HG03457 (cell line): Measurements from ENCODE around the gene GOT1.
A peak's percentile ranks its signal among the peaks of the same experiment; 100 is the strongest.

ENCODE experiments used
- ATAC-seq: cut with Tn5 transposase; IDR thresholded peaks from one replicate; pipeline ENCODE4 v1.9.1; 2021; ENCODE audit warnings: moderate number of reproducible peaks; ENCODE audit not compliant: unreplicated experiment

The GOT1 gene

DNA sequence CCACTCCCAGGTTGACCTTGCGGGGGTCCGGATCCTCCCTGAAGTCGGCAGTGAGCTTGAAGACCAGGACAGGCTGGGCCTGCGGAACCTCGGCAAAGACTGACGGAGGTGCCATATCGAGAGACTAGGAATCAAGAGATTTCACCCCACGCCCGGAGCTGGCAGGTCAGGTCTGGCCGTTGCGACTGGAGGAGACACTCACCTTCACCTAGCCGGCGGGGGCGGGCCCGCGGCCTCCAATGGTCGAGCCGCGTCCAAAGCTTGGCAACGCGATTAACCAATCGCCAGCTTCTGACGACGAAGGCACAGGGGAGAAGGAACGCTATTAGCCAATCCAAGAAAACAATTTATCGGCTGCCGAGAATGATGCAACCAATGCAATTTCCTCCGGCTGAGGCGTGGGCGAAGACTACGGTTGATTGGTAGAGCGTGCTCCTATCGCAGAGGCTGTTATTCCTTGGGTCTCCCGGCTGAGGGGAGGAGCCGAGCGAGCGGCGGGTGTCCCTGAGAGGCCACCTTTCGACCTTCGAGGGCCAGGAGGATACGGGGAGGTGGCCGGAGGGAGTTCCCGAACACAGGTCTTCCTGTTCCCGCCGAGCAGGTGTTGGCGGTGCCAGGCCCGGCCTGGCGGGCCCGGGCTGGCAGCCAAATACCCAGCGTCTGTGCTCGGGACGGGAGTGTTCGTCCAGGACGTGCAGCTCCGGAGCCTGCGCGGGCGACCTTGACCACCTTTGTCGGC lies at the start of gene GOT1:
GOT1 (minus strand) TSS at position 174 of the 739 bp plus-strand sequence; CDS start at position 115, 59 bp downstream.
- ATAC-seq: peak; percentile 91

DNA sequence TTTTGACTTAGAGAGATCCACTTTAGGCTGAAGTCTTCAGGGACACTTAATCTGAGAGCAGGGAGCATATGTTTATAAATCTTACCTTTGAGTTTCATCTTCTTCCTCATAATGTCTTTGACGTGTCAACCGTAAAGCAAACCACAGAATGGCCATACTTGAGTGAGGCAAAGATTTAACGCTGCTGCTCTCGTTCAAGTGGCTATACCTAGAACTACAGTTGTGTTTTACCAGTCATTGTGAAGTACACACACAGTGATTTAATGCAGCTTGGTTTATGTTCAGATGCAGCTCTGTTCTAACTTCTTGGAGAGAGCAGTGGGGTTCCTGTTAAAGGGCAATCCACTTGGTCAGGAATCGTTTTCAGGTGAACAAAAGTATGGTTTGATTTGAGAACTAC lies 39.9 kb upstream of the GOT1 start:
- ATAC-seq: no peak

DNA sequence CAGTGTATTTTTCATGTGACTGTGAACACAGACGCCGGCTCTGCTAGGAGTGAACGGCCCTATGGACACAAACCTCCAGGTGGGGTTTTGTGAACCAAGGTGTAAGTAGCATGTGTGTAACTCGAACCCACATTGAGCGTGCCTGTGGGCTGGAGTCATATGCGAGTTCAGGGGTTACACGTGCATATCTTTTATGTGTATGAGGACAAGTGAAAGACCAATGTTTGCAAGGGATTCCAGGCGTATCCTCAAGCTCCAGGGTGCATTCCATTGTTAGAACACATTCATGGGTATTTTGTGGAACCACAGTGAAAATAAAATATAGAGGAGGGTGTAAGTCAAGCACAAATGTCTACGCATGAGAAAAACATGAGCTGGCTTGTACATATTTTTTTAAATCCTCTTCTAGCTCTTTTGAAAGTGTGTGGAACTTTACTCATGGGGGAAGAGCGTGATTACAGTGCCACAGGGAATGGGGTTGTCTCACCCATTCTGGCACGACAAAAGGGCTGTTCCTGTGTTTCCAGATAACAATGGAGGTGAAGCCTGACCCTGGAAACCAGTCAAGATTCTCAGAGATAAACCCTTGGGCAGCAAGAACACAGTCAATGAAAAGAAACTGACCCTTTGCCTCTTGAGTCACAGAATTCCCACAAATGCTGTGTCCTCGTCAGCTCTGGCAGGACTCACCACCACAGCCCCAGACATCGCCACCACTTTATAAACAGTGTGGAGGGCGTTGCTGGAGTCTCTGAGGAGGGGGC lies 37.0 kb upstream of the GOT1 start:
- ATAC-seq: no peak

DNA sequence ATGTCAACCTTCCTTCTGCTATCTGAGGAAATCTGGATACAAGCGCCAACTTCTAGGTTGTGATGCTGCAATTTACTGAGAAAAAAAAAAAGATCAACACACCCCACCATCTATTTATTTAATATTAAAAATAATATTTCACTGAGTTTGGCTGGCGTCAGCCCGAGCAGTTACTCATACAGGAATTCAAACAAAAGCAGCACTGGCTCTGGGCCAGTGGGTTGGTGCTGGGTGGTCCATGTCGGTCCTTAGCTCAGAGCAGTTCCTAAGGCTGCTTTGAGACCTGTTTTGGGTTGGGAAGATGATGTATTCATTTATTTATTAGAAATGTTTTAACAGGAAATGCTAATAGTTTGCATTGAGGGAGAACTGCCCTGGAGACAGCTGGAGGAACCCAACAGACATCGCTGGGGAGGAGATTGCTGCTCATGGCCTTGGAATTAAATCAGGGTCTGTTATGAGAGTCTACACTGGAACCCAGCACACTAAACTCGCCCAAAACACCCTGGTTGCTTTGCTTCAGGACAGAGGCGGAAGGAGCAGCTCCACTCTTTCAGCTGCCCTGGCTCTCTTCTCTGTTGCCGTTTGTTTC lies 36.3 kb upstream of the GOT1 start:
- no peak for ATAC-seq

DNA sequence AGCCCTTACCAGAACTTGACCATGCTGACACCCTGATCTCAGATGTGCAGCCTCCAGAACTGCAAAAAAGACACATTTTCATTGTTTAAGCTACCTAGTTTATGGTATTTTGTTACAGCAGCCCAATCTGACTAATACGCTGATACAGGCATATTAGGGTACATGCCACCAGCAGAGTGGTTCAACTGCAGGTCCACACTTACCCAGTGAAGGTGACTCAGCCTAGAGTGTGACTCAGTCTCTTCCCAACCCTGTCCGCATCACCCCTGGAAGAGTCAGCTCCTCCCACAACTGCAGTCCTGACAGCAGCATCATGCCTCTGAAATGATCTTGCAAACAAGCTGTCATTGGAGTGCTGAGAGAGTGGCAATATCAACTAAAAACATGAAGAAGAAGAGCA lies 30.8 kb upstream of the GOT1 start:
- ATAC-seq: no peak

DNA sequence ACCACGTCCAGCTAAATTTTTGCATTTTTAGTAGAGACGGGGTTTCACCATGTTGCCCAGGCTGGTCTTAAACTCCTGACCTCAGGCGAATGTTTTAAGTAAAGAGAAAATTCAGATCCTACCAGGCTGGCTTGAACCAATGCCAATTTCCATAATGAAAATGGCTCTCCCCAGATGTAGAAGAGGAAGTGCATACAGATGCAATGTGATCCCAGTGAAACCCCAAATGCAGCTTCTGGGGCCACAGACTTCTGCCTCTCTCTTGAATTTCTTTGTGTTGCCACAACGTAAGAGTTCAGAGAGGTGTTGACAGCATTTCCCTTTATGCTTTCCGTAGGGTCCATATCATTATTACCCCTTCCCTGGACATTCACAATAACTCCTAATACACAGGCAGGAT lies 29.6 kb upstream of the GOT1 start:
- no peak for ATAC-seq

DNA sequence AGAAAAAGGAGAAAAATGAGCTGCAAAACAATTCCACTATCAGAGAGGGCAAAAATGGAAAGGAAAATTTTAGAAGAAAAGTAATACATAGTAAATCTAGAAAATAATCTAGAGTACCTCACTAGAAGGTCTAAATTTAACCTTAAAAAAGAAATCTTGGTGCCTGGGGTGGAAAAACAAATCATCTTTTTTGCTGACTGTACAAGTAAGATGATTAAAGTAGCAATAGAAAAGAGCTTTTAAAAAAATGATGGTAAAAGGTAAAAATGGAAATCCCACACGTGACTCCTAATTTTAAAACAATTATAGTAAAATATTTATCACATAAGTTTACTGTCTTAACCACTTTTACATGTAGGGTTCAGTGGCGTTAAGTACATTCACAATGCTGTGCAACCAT lies 28.8 kb upstream of the GOT1 start:
- ATAC-seq: no peak

DNA sequence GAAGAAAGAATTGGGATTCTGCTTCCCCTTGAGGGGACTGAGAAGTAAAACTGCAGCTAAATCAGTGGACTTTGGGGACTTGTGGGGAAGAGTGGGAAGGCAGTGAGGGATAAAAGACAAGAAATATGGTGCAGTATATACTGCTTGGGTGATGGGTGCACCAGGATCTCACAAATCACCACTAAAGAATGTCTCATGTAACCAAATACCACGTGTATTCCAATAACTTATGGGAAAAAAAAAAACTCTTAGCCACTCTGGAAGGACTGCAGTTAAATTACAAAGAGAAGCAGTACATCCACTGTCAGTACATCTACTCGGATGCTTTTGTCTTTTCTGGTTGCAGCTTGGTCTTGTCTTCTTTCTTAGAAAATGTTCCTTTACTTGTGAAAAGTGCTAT lies 27.4 kb upstream of the GOT1 start:
- ATAC-seq: no peak

DNA sequence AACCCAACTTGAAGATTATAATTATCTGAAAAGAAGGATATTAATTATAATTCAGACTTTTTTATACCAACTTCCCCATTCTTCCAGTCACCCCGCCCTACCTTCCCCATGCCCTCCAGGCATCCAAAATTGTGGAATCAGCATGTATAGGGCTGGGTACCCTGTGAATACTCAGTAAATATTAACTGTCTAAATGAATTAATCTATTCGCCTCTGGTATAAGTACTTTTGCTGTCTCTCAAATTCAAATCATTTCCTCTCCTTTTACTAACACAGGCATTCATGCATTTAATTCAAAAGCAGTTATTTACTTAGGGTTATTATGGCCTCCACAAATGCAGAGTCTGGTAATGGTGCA lies 26.5 kb upstream of the GOT1 start:
- ATAC-seq: no peak

DNA sequence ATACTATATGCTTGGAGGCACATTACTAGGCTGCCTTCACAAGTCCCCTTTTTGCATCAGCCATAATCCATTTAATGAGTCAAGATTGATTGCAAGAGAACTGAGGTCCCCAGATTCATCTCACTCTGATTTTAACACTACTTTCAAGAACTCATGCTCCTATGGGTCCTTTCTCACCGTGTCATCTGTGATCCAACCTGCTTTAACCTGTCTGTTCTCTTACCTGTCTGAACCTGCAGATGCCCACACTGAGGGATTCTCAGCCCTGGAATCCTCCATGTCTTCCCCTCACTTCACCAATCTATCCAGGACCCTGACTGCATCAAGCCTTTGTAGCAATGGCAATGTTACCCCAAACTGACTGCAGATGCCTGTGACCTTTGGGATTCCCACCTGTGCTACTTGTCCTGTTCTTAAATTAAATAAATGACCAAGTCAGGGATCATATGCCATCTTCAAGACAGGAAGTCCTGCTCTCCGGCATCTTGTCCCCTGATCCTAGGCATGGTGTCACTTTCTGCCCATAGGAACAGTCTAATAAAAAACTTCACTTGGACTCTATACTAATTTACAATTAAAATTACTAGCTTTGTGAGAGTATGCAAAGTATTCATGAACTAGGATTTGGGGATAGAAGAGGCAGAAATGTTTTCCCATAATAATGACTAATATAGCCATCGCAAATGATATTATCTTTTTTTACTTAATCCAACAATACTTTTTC lies 25.9 kb upstream of the GOT1 start:
- no peak for ATAC-seq

DNA sequence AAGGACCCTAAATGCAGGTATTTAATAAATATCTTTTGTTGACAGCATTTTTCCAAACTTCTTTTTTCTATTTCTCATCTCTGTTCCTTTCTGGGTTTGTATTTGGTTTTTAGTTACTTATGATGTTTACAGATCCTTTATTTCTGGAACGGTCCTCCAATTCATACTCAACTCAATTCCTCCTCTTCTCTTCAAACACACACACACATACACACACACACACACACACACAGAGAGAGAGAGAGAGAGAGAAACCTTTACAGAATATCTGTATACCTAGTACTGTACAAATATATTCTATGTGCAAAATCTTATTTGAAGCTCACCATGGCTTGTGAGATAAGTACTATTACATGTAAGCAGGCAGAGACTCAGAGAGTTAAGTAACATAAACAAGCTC lies 21.6 kb upstream of the GOT1 start:
- ATAC-seq: no peak

DNA sequence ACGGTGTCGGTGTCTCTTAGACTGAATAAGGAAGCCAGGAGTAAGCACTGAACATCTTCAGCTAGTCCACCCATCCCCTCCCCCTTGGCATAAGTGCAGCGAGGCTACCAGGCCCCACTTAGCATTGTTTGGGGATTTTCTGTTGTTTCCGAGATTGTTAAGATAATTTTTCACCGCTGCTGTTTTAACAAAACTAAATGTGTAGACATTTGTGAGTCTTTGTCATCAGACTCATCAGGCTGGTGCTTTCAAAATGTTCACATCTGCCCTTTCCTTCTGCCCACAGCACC lies 21.0 kb upstream of the GOT1 start:
- ATAC-seq: no peak

DNA sequence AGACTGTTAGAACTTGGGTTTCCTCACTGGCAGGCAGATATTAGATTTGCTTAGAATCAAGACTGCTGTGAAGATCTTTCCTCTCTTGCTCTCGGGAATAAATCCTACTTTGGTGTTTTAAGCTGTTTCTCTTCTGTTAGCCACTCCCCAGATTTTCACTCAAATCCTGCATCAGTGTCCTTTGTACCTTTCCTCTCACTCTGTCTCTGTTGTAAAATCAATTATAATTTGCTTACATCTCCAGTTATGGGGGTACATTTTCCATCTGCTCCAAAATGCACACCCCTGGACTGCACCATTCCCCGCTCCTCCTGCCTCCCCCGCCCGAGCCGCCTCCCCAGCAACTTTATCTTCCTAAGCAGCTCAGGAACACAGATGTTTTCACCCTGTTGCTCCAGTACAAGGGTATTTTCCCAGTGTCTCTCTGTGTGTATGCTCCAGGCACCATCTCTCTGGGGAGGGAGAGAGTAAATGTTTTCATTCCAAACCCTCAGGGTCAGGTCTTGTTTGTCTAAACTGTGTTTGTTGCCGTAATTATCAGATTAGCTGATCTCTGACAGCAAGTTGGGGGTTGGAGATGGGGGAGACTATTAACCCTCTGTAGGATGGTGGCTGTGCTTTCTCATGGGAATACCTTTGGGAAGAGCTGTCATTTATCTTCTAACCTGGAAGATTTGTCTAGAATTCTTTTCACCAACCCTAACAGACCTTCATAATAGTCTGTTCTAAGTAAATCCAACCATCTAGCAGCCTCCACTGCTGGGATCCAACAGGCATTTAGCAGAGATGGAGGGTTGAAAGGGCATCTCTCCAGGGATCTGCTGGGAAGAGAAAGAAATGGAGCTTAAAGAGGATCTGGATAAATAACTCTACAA lies 20.4 kb upstream of the GOT1 start:
- no peak for ATAC-seq

DNA sequence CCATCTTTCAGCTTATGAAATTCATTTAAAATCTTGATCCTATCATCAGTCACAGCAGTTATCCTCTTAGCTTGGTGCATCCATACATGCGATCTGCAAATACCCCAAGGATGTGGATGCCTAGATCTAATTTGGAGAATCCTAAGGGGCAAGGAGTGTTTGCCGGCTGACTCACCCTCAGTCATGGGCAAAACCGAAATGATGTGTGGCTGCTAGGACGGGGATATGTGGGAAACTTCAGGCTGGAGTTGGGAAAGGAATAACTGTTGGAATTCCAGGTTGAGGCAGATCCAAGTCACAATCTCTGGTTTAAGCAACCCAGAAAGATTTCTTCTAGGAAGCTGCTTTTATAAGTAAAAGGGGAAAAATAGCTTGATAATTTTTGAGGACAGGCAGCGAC lies 19.7 kb upstream of the GOT1 start:
- no peak for ATAC-seq

DNA sequence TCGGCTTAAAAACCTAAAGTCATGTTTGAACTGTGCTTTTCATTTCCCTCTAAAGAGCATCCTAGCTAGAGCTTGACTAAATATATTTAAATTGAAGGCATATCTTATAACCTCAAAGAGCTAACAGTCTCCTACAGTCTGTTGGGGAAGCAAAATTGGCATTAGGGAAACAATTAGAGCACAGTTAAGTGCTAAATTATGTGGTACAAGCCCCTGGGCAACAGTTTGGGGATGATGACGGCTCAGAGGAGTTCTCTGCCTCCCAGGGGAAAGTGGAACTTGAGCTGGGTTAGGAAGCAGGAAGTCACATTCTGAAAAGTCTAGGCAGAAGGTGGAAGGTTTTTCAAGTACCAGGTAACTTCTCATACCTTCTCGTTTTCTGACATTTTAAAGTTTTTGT lies 18.6 kb upstream of the GOT1 start:
- ATAC-seq: no peak

DNA sequence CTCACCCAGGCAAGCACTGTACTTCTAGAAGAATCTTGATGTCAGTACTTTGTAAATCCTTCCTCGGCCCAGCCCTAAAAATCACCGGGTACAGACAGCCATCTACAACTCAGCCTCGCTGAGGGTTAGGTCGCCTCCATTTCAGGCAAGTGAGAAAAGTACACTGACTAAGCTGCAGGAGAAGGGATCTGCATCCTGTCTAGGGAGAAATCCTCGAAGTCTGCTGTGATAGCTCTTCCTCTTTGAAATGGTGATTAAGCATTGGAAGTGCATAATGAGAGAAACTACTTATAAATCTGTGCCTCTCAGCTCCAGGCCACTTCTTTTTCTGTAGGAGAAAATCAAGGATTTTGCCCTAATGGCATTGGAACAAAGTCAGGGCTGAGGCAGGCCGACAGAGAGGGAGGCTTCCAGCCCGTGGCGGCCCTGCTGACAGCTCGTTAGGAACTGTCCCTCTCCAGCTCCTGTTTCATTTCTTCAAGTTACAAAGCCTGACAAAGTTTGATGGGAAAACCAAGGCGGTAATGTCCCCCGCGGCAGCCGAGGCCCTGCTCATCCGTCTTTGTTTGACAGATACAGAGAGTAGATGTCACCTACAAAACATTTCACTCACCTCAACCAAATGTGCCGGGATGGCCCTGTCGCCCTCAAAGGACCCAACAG lies 14.1 kb upstream of the GOT1 start:
- ATAC-seq: no peak

DNA sequence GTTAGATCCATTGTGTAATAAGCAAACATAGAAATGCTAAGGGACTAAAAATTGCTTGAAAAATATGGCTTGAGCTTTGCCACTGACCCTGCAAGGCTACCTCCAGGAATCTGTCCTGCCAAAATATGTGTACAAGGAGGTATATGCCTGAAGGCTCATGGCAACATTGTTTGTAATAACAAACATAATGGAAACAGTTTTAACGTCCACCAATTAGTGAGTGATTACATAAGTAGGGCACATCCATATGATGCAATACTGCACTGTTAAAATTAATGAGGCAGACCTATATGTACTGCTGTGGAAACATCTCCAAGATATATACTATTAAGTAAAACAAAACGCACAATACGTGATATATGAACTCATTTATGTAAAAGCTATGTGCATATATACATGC lies 13.1 kb upstream of the GOT1 start:
- ATAC-seq: no peak

DNA sequence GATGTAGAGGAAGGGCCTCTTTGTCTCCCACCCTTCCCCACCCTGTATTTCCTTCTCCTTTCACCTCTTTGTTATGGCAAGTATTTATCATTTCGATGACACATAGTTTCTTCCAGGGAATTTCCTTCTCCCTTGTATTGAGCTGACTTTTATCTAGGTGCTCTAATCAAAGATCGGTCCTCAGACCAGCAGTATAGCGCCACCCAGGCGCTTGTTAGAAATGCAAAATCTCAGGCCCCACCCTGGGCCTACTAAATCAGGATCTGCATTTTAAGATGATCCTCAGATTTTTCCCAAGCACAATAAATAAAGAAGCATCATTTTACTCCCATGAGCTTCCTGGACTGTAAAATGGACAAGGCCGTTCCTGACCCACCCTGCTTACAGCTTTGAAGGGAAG lies 12.0 kb upstream of the GOT1 start:
- ATAC-seq: no peak

DNA sequence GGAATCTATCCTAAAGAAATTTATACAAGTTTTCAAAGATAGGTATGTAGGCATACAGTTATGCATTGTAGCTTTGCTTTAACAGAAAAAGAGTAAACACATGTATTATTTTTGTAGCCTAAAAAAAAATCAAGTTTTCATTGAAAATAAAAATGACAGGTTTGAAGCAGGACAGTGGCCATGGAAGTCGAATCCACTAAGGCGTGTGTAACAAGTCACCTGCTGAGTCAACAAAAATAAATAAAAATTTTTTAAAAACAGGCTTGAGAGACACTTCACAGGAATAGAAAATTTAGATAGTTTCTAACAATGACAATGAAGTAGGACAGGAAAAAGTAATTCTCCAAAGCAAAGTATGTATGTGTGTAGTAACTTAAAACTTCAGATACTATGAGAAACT lies 8.5 kb upstream of the GOT1 start:
- ATAC-seq: no peak

DNA sequence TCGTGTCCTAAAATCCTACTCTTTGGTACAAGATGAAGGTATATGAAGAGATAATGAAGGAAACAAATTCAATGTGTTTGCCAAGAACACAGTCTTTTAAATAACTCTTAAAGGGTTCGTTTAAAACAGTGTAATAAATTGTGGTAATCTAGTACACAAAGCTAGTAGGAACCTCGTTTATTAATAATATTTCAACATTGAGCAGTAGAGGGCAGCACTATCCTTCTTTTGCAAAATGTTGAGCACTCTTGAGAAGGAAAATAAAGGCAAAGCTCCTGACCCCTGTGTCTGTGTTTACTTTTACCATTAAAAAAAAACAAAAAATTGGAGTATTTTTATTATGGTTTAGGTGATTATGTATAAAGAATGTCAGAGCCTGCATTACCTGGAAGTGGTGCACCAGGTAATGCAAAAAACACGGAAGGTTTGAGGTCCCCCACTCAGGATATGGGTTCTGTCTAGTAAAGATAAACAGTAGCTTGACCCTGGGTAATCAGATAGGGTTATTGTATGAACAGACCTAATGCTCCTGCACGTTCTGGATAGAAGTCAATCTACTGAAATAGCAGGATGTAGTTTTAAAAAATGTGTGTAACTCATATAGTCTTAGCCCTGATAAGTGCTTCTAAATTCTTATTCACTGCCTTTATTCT lies 5.7 kb upstream of the GOT1 start:
- no peak for ATAC-seq
